Bone marrow (tissue), 2 donors: ENCODE data around the gene HPCAL1.

Experiments
- DNase-seq, 2 donors: peaks; one replicate each; lab custom pipeline; 2025; lab: John Stamatoyannopoulos, UW

HPCAL1 gene

GRCh38 chr2:10407841-10408648 lies 105.3 kb downstream of the HPCAL1 start:
- DNase-seq = peak; percentile 32 to 33

GRCh38 chr2:10408649-10409579 lies 106.2 kb downstream of the HPCAL1 start:
- DNase-seq = peak; percentile 38 to 46

- DNase-seq = peak; percentile 23 to 94
Measured at GRCh38 chr2:10410001-10410822, 107.5 kb downstream of the HPCAL1 start.

- DNase-seq = no peak
Measured at GRCh38 chr2:10410823-10411437, 108.2 kb downstream of the HPCAL1 start.

- DNase-seq = no peak
Measured at GRCh38 chr2:10411557-10411956, 108.9 kb downstream of the HPCAL1 start.

- no peak for DNase-seq
Measured at GRCh38 chr2:10412380-10412779, 109.7 kb downstream of the HPCAL1 start.

GRCh38 chr2:10413503-10413902 lies 110.8 kb downstream of the HPCAL1 start:
- DNase-seq = no peak

GRCh38 chr2:10413991-10414451 lies 111.3 kb downstream of the HPCAL1 start:
- DNase-seq = no peak

GRCh38 chr2:10414591-10414990 lies 111.9 kb downstream of the HPCAL1 start:
- DNase-seq = no peak

- DNase-seq = no peak
Measured at GRCh38 chr2:10415048-10415447, 112.3 kb downstream of the HPCAL1 start.

- DNase-seq = no peak
Measured at GRCh38 chr2:10415640-10416039, 112.9 kb downstream of the HPCAL1 start.

GRCh38 chr2:10417551-10418335 lies 115.0 kb downstream of the HPCAL1 start:
- DNase-seq = no peak

- DNase-seq = no peak
Measured at GRCh38 chr2:10419553-10420257, 117.0 kb downstream of the HPCAL1 start.

- no peak for DNase-seq
Measured at GRCh38 chr2:10422251-10422650, 119.5 kb downstream of the HPCAL1 start.

GRCh38 chr2:10422732-10423399 lies 120.2 kb downstream of the HPCAL1 start:
- no peak for DNase-seq

GRCh38 chr2:10423400-10423774 lies 120.7 kb downstream of the HPCAL1 start:
- no peak for DNase-seq

- no peak for DNase-seq
Measured at GRCh38 chr2:10424051-10424450, 121.3 kb downstream of the HPCAL1 start.

- no peak for DNase-seq
Measured at GRCh38 chr2:10424916-10425505, 122.3 kb downstream of the HPCAL1 start.

- no peak for DNase-seq
Measured at GRCh38 chr2:10425699-10426098, 123.0 kb downstream of the HPCAL1 start.
